ENCODE measurements around the gene FBXL22. TPM values are rescaled to one million over a fixed set of nuclear protein-coding genes. Genes with fewer than 3 reads are reported as not detected.
"Not testable (repeated sequence)": the region's sequence is repeated elsewhere in the genome, so short reads cannot be mapped to it uniquely, and the experiment has no call there.

The FBXL22 gene
- total RNA-seq, 6 experiments from 2014 or later: 0.26 to 0.56 (median 0.44) TPM; not detected in 2

DNA sequence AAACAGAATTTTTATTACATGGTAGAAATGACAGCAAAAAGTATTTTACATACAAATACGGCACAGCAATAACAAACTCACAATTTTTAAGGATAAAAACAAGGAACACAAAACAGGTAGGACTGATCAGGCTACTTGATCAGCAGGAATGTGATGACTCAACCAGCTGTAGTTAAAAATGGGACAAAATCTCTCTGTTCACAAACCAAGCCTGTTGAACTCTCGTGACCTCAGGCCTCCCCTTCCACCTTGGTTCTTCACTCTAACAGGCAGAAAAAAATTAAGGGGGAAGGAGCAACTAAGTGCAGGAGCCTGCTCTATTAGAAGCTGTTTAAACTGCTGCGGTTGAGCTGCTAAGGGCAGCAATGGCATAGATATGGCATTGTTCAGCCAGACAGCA, 18.7 kb downstream of the FBXL22 start:
- Histone ChIP-seq H3K27ac (no peak overlapping the region), H3K9me3 (no peaks in the 10 kb centered on the region), H3K4me3 (no peak overlapping the region), H3K27me3 (no peaks in the 10 kb centered on the region), H3K4me1 (no peaks in the 10 kb centered on the region), H3K36me3 (peaks cover 0 to 31% (median 0%) of the 10 kb centered on the region in 4 donors)
- TF ChIP-seq, protein P1, sequence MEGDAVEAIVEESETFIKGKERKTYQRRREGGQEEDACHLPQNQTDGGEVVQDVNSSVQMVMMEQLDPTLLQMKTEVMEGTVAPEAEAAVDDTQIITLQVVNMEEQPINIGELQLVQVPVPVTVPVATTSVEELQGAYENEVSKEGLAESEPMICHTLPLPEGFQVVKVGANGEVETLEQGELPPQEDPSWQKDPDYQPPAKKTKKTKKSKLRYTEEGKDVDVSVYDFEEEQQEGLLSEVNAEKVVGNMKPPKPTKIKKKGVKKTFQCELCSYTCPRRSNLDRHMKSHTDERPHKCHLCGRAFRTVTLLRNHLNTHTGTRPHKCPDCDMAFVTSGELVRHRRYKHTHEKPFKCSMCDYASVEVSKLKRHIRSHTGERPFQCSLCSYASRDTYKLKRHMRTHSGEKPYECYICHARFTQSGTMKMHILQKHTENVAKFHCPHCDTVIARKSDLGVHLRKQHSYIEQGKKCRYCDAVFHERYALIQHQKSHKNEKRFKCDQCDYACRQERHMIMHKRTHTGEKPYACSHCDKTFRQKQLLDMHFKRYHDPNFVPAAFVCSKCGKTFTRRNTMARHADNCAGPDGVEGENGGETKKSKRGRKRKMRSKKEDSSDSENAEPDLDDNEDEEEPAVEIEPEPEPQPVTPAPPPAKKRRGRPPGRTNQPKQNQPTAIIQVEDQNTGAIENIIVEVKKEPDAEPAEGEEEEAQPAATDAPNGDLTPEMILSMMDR (IDR thresholded peaks at IDR 0.05): no peak
- TF ChIP-seq POLR2A (IDR thresholded peaks at IDR 0.05): no peak
- no peak for ATAC-seq
- no peak for DNase-seq
- intact Hi-C loops (cut with DNase I): no loop called here
- WGBS (ENCODE audit: insufficient coverage, low coverage, low lambda C conversion rate, missing lambda C conversion rate): 88% methylated on average over 2 of the region's 3 CpGs

DNA sequence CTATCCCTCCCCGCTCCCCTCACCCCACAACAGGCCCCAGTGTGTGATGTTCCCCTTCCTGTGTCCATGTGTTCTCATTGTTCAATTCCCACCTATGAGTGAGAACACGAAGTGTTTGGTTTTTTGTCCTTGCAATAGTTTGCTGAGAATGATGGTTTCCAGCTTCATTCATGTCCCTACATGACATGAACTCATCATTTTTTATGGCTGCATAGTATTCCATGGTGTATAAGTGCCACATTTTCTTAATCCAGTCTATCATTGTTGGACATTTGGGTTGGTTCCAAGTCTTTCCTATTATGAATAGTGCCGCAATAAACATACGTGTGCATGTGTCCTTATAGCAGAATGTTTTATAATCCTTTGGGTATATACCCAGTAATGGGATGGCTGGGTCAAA, 20.0 kb downstream of the FBXL22 start:
- intact Hi-C loops (cut with DNase I); H3K4me1 ChIP-seq; H3K9me3 ChIP-seq; H3K4me3 ChIP-seq; ATAC-seq; H3K27me3 ChIP-seq; H3K27ac ChIP-seq; DNase-seq: not testable (repeated sequence)
- WGBS (ENCODE audit: insufficient coverage, low coverage, low lambda C conversion rate, missing lambda C conversion rate): 97% methylated on average over 4 of the region's 4 CpGs
- H3K36me3 ChIP-seq: peaks cover 0 to 36% (median 2%) of the 10 kb centered on the region in 4 donors

DNA sequence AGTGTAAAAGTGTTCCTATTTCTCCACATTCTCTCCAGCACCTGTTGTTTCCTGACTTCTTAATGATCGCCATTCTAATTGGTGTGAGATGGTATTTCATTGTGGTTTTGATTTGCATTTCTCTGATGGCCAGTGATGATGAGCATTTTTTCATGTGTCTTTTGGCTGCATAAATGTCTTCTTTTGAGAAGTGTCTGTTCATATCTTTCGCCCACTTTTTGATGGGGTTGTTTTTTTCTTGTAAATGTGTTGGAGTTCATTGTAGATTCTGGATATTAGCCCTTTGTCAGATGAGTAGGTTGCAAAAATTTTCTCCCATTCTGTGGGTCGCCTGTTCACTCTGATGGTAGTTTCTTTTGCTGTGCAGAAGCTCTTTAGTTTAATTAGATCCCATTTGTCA, 20.4 kb downstream of the FBXL22 start:
- H3K4me1 ChIP-seq; ATAC-seq; DNase-seq; H3K9me3 ChIP-seq; H3K4me3 ChIP-seq; intact Hi-C loops (cut with DNase I); H3K27ac ChIP-seq; H3K27me3 ChIP-seq: not testable (repeated sequence)
- WGBS (ENCODE audit: insufficient coverage, low coverage, low lambda C conversion rate, missing lambda C conversion rate): 85% methylated on average over 3 of the region's 3 CpGs
- peaks cover 3 to 36% (median 4%) of the 10 kb centered on the region in 4 donors for H3K36me3 ChIP-seq

DNA sequence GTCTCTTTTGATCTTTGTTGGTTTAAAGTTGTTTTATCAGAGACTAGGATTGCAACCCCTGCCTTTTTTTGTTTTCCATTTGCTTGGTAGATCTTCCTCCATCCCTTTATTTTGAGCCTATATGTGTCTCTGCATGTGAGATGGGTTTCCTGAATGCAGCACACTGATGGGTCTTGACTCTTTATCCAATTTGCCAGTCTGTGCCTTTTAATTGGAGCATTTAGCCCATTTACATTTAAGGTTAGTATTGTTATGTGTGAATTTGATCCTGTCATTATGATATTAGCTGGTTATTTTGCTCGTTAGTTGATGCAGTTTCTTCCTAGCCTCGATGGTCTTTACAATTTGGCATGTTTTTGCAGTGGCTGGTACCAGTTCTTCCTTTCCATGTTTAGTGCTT, 23.6 kb downstream of the FBXL22 start:
- no CpG with 5 or more reads among the region's 2 CpGs for WGBS (ENCODE audit: insufficient coverage, low coverage, low lambda C conversion rate, missing lambda C conversion rate)
- DNase-seq; ATAC-seq; H3K27me3 ChIP-seq; intact Hi-C loops (cut with DNase I); H3K27ac ChIP-seq; H3K4me1 ChIP-seq; H3K4me3 ChIP-seq; H3K9me3 ChIP-seq: not testable (repeated sequence)
- peaks cover 9 to 50% (median 14%) of the 10 kb centered on the region in 4 donors for H3K36me3 ChIP-seq

DNA sequence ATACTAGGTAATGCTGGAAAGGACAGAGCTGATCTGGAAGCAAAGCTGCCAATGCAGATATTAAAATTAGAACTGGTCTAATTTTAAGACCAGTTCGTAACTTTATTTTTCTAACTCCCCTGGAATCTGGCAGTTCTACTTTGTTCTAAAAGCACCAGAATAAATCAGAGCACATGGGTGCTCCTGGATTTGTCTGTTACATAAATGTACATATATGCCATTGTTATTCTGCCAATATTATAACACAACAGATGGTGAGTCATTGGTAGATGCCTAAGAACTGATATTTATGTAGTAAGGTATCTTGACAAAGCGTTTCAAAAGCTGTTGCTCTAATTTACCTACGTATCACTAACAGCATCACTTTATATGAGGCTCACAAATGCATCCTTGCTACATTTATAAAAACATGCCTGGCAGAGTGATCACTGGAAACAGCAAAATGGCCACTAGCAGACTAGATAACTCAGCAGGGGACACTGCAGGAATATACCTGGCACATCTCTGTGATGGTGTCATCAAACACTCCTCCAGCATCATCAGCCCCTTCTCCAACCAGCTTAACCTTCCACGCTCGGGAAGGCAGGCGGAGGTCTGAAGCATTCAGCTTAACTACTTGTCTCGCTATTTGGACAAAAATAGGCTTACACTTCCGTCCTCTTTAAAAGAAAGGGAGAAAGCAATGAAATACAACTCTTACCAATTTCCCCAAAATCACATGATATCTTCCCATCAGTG, 26.2 kb downstream of the FBXL22 start:
- H3K36me3 ChIP-seq: peaks cover 16 to 68% (median 24%) of the 10 kb centered on the region in 4 donors
- ATAC-seq: no peak

DNA sequence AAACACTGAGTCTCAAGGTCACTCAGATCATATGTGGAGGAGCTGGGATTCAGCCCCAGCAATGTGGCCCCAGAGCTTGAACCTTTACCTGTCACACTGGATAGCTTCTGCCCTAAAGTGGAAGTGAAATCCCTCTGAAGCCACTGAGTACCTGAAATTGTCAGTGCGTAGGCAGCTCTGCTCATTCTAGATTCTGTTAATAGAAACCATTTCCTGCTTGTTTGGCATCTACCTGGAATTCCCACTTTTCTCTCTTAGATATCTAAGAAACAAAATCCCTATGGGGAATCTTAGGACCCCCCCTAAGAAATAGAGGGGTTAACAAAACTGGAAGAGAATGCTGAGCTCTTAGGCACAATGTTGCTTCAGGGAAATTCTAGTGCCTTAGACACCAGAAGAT, 29.8 kb downstream of the FBXL22 start:
- 88% methylated on average over 1 of the region's 1 CpG for whole genome bisulfite sequencing (ENCODE audit: insufficient coverage, low coverage, low lambda C conversion rate, missing lambda C conversion rate)
- Histone ChIP-seq H3K27me3 (no peaks in the 10 kb centered on the region), H3K27ac (no peak overlapping the region), H3K4me1 (no peaks in the 10 kb centered on the region), H3K4me3 (no peak overlapping the region), H3K9me3 (no peaks in the 10 kb centered on the region), H3K36me3 (peaks cover 16 to 87% (median 23%) of the 10 kb centered on the region in 4 donors)
- TF ChIP-seq, protein P1 (IDR thresholded peaks at IDR 0.05): no peak
- TF ChIP-seq POLR2A (IDR thresholded peaks at IDR 0.05): no peak
- intact Hi-C loops (cut with DNase I): no loop called here
- no peak for ATAC-seq
- DNase-seq: no peak

More for the DNA sequence above, 26.2 kb downstream of the FBXL22 start:
- no peak for TF ChIP-seq POLR2A (IDR thresholded peaks at IDR 0.05)
- TF ChIP-seq, protein P1 (IDR thresholded peaks at IDR 0.05): no peak
- H3K4me1 ChIP-seq: no peaks in the 10 kb centered on the region
- no peak for DNase-seq
- no peaks in the 10 kb centered on the region for H3K9me3 ChIP-seq
- H3K27me3 ChIP-seq: no peaks in the 10 kb centered on the region
- no peak overlapping the region for H3K4me3 ChIP-seq
- WGBS (ENCODE audit: insufficient coverage, low coverage, low lambda C conversion rate, missing lambda C conversion rate): 97% methylated on average over 5 of the region's 8 CpGs
- intact Hi-C loops (cut with DNase I): no loop called here
- H3K27ac ChIP-seq: no peak overlapping the region

Measured in right lobe of liver (tissue), 6 donors.